Measurements from ENCODE around the gene SLIT3. TPM values are rescaled to one million over a fixed set of nuclear protein-coding genes. Genes with fewer than 3 reads are reported as not detected.

Gene SLIT3
- total RNA-seq, 1 experiment from 2014 or later: 0.10 TPM

GRCh38 chr5:169160405-169160901, 140.5 kb downstream of the SLIT3 start:
- no peak overlapping the region for H3K27ac ChIP-seq (ENCODE audit: low read depth, low read length)
- BruUV-seq (replicated peaks): no TSS peak

GRCh38 chr5:169158764-169159163, 142.2 kb downstream of the SLIT3 start:
- TF ChIP-seq EZH2phosphoT487 (IDR thresholded peaks at IDR 0.05; ENCODE audit: borderline replicate concordance): no peak
- TF ChIP-seq CBX3 (IDR thresholded peaks at IDR 0.05; ENCODE audit: low read depth): no peak
- no peak for TF ChIP-seq ATF3 (IDR thresholded peaks at IDR 0.05)
- no peak for TF ChIP-seq CTCF (IDR thresholded peaks at IDR 0.05 in 2 of 3, conservative IDR thresholded peaks at IDR 0.05 in 1 of 3; ENCODE audit: borderline replicate concordance in 1 of 3, insufficient read depth in 1 of 3, low read depth in 2 of 3, low read length in 2 of 3)
- TF ChIP-seq ZNF274 (IDR thresholded peaks at IDR 0.05; ENCODE audit: low read depth, low read length): no peak
- no peaks in the 10 kb centered on the region for H4K20me1 ChIP-seq (ENCODE audit: insufficient read depth)
- CTCF ChIA-PET: no interaction called here
- no peaks in the 10 kb centered on the region for H3K79me2 ChIP-seq (ENCODE audit: insufficient read depth, low read length)
- intact Hi-C loops (cut with micrococcal nuclease): loop anchor here (10.0 kb wide), 1 partner anchor 174 kb away; no protein-coding TSS in a partner anchor
- RAD21 ChIA-PET (ENCODE audit: low non-redundant PET in 1 of 2, low total read pairs in 2 of 2, uncharacterized antibody in 2 of 2, unreplicated experiment in 2 of 2): no interaction called here
- H2AFZ ChIP-seq (ENCODE audit: low read depth, low read length, poor library complexity, severe bottlenecking): no peak overlapping the region
- no peak overlapping the region for H3K4me2 ChIP-seq (ENCODE audit: low read length)
- no peaks in the 10 kb centered on the region for H3K36me3 ChIP-seq (ENCODE audit: control insufficient read depth in 1 of 2, insufficient read depth in 2 of 2, low read length in 2 of 2)
- H3K9me2 ChIP-seq (ENCODE audit: insufficient read depth): no peaks in the 10 kb centered on the region
- ATAC-seq (no peak), DNase-seq (ENCODE audit: low read depth, low spot score) (no peak)
- no peak overlapping the region for H3K27ac ChIP-seq (ENCODE audit: low read depth, low read length)
- H3K4me3 ChIP-seq (replicated peaks in 1 of 2; ENCODE audit: low read depth in 1 of 2, low read length in 2 of 2): no peak overlapping the region
- no peaks in the 10 kb centered on the region for H3K9me3 ChIP-seq (ENCODE audit: control insufficient read depth in 1 of 2, insufficient read depth in 1 of 2, low read depth in 1 of 2, low read length in 2 of 2)
- POLR2A ChIA-PET: no interaction called here
- peaks cover 4% of the 10 kb centered on the region; the same call in 1 of the 2 replicates for H3K27me3 ChIP-seq (ENCODE audit: insufficient read depth, low read length)
- H3K9ac ChIP-seq (ENCODE audit: low read length): no peak overlapping the region
- BruUV-seq (replicated peaks): no TSS peak
- no peaks in the 10 kb centered on the region for H3K4me1 ChIP-seq (ENCODE audit: control insufficient read depth in 1 of 2, insufficient read depth in 2 of 2, low read length in 2 of 2)

More at GRCh38 chr5:169160405-169160901, 140.5 kb downstream of the SLIT3 start:
- Histone ChIP-seq H2AFZ (ENCODE audit: low read depth, low read length, poor library complexity, severe bottlenecking) (no peak overlapping the region), H3K4me3 (replicated peaks in 1 of 2; ENCODE audit: low read depth in 1 of 2, low read length in 2 of 2) (no peak overlapping the region), H3K4me1 (ENCODE audit: control insufficient read depth in 1 of 2, insufficient read depth in 2 of 2, low read length in 2 of 2) (no peaks in the 10 kb centered on the region), H3K9me3 (ENCODE audit: control insufficient read depth in 1 of 2, insufficient read depth in 1 of 2, low read depth in 1 of 2, low read length in 2 of 2) (no peaks in the 10 kb centered on the region), H3K36me3 (ENCODE audit: control insufficient read depth in 1 of 2, insufficient read depth in 2 of 2, low read length in 2 of 2) (no peaks in the 10 kb centered on the region), H3K27me3 (ENCODE audit: insufficient read depth, low read length) (peaks cover 9% of the 10 kb centered on the region; the same call in 1 of the 2 replicates), H4K20me1 (ENCODE audit: insufficient read depth) (no peaks in the 10 kb centered on the region), H3K4me2 (ENCODE audit: low read length) (no peak overlapping the region), H3K9ac (ENCODE audit: low read length) (no peak overlapping the region), H3K9me2 (ENCODE audit: insufficient read depth) (no peaks in the 10 kb centered on the region), H3K79me2 (ENCODE audit: insufficient read depth, low read length) (no peaks in the 10 kb centered on the region)
- TF ChIP-seq CTCF (IDR thresholded peaks at IDR 0.05 in 2 of 3, conservative IDR thresholded peaks at IDR 0.05 in 1 of 3; ENCODE audit: borderline replicate concordance in 1 of 3, insufficient read depth in 1 of 3, low read depth in 2 of 3, low read length in 2 of 3) (peak in 1 of 3 experiments; percentile 9; a peak in 1 of 6 replicates), RAD21 (IDR thresholded peaks at IDR 0.05; ENCODE audit: low read depth) (no peak)
- intact Hi-C loops (cut with micrococcal nuclease): no loop called here
- RAD21 ChIA-PET (ENCODE audit: low non-redundant PET in 1 of 2, low total read pairs in 2 of 2, uncharacterized antibody in 2 of 2, unreplicated experiment in 2 of 2): no interaction called here
- DNase-seq (ENCODE audit: low read depth, low spot score) (no peak), ATAC-seq (no peak)
- POLR2A ChIA-PET: no interaction called here
- CTCF ChIA-PET: no interaction called here

Data from HCT116 (cell line).